ENCODE data around the gene SH3RF3. TPM values are rescaled to one million over a fixed set of nuclear protein-coding genes. Genes with fewer than 3 reads are reported as not detected.

The SH3RF3 gene
- total RNA-seq, 1 donor from 2014 or later: 7.9 TPM

GRCh38 chr2:109333414-109334210, 204.6 kb downstream of the SH3RF3 start:
- H3K27me3 ChIP-seq (ENCODE audit: low read depth): no peaks in the 10 kb centered on the region
- DNase-seq: no peak
- intact Hi-C loops (cut with micrococcal nuclease): no loop called here
- H3K36me3 ChIP-seq: no peaks in the 10 kb centered on the region
- no peak overlapping the region for H3K4me3 ChIP-seq
- no peaks in the 10 kb centered on the region for H3K9me3 ChIP-seq (replicated peaks)
- H3K4me1 ChIP-seq: peaks cover 50% of the 10 kb centered on the region
- peak overlapping the region; percentile 86 for H3K27ac ChIP-seq (replicated peaks)
- peak; percentile 25 for TF ChIP-seq CTCF (IDR thresholded peaks at IDR 0.05; ENCODE audit: borderline replicate concordance)

GRCh38 chr2:109335631-109336176, 206.7 kb downstream of the SH3RF3 start:
- TF ChIP-seq CTCF (IDR thresholded peaks at IDR 0.05; ENCODE audit: borderline replicate concordance): no peak

GRCh38 chr2:109336296-109336695, 207.3 kb downstream of the SH3RF3 start:
- H3K36me3 ChIP-seq: no peaks in the 10 kb centered on the region
- no peak for DNase-seq
- intact Hi-C loops (cut with micrococcal nuclease): no loop called here
- H3K4me1 ChIP-seq: peaks cover 45% of the 10 kb centered on the region
- H3K9me3 ChIP-seq (replicated peaks): no peaks in the 10 kb centered on the region
- H3K4me3 ChIP-seq: no peak overlapping the region
- no peak overlapping the region for H3K27ac ChIP-seq (replicated peaks)
- H3K27me3 ChIP-seq (ENCODE audit: low read depth): no peaks in the 10 kb centered on the region
- TF ChIP-seq CTCF (IDR thresholded peaks at IDR 0.05; ENCODE audit: borderline replicate concordance): no peak

More at GRCh38 chr2:109335631-109336176, 206.7 kb downstream of the SH3RF3 start:
- Histone ChIP-seq H3K4me1 (peaks cover 51% of the 10 kb centered on the region), H3K36me3 (no peaks in the 10 kb centered on the region), H3K27me3 (ENCODE audit: low read depth) (no peaks in the 10 kb centered on the region), H3K9me3 (replicated peaks) (no peaks in the 10 kb centered on the region), H3K27ac (replicated peaks) (no peak overlapping the region), H3K4me3 (no peak overlapping the region)
- intact Hi-C loops (cut with micrococcal nuclease): no loop called here
- no peak for DNase-seq

- peaks cover 36% of the 10 kb centered on the region for H3K4me1 ChIP-seq
- no peak for DNase-seq
- no peaks in the 10 kb centered on the region for H3K9me3 ChIP-seq (replicated peaks)
- H3K36me3 ChIP-seq: no peaks in the 10 kb centered on the region
- H3K27me3 ChIP-seq (ENCODE audit: low read depth): no peaks in the 10 kb centered on the region
- no peak overlapping the region for H3K27ac ChIP-seq (replicated peaks)
- TF ChIP-seq CTCF (IDR thresholded peaks at IDR 0.05; ENCODE audit: borderline replicate concordance): no peak
- H3K4me3 ChIP-seq: no peak overlapping the region
- intact Hi-C loops (cut with micrococcal nuclease): no loop called here
Measured at GRCh38 chr2:109337221-109337620, 208.2 kb downstream of the SH3RF3 start.

- no peak for TF ChIP-seq CTCF (IDR thresholded peaks at IDR 0.05; ENCODE audit: borderline replicate concordance)
- intact Hi-C loops (cut with micrococcal nuclease): no loop called here
- Histone ChIP-seq H3K27ac (replicated peaks) (no peak overlapping the region), H3K4me3 (no peak overlapping the region), H3K27me3 (ENCODE audit: low read depth) (no peaks in the 10 kb centered on the region), H3K4me1 (peaks cover 21% of the 10 kb centered on the region), H3K36me3 (no peaks in the 10 kb centered on the region), H3K9me3 (replicated peaks) (no peaks in the 10 kb centered on the region)
- no peak for DNase-seq
Measured at GRCh38 chr2:109339519-109339966, 210.5 kb downstream of the SH3RF3 start.

Measured in left ventricle myocardium inferior (tissue), 1 donor.